CD4-positive, CD25-positive, alpha-beta regulatory T cell (primary cell): ENCODE results near the gene RTCA. TPM values are rescaled to one million over a fixed set of nuclear protein-coding genes. Genes with fewer than 3 reads are reported as not detected.
"Not testable (repeated sequence)": the region's sequence is repeated elsewhere in the genome, so short reads cannot be mapped to it uniquely, and the experiment has no call there.

ENCODE experiments used
- ATAC-seq, 2 donors: fragments of 150-1000 bp; cut with Tn5 transposase; one replicate each; pipeline ENCODE4 v1.10.0; 2021; ENCODE audit warnings: low read depth in 2 of 2, moderate number of reproducible peaks in 2 of 2, moderate library complexity in 1 of 2
- DNase-seq, 3 donors: peaks; one replicate each; pipeline versions ENCODE4 v3.0.0 to v3.0.0-alpha.2; 2012 to 2022; ENCODE audit warnings: mixed read lengths in 1 of 3
- H3K27ac ChIP-seq: one replicate; pipeline ENCODE4 v1.7.0; 2013; ENCODE audit warnings: mild to moderate bottlenecking, low read length; ENCODE audit not compliant: insufficient read depth, poor library complexity, severe bottlenecking
- H3K27me3 ChIP-seq: one replicate; pipeline ENCODE4 v1.7.0; 2013; ENCODE audit warnings: low read length; ENCODE audit not compliant: control insufficient read depth, insufficient read depth
- H3K36me3 ChIP-seq: one replicate; pipeline ENCODE4 v1.7.0; 2013; ENCODE audit warnings: mild to moderate bottlenecking, low read length, moderate library complexity; ENCODE audit not compliant: control insufficient read depth, insufficient read depth
- H3K4me1 ChIP-seq: 2 replicates; pipeline ENCODE4 v1.7.0; 2013; ENCODE audit warnings: mild to moderate bottlenecking, low read length; ENCODE audit not compliant: insufficient read depth, control insufficient read depth, poor library complexity, severe bottlenecking
- H3K4me3 ChIP-seq: one replicate; pipeline ENCODE4 v1.7.0; 2013; ENCODE audit warnings: low read depth, mild to moderate bottlenecking, low read length, moderate library complexity
- H3K9me3 ChIP-seq, 2 experiments: 1 replicate in 1 of 2; 2 replicates in 1 of 2; pipeline ENCODE4 v1.7.0; 2013; ENCODE audit warnings: low read length in 2 of 2, mild to moderate bottlenecking in 1 of 2, moderate library complexity in 1 of 2; ENCODE audit not compliant: control insufficient read depth in 2 of 2
- H3K27ac Mint-ChIP-seq, 3 donors: one replicate each; pipeline ENCODE4 v1.8.0; 2020 to 2022; ENCODE audit warnings: mild to moderate bottlenecking in 3 of 3, mixed read lengths in 3 of 3, moderate library complexity in 2 of 3
- H3K27me3 Mint-ChIP-seq: one replicate; pipeline ENCODE4 v1.8.0; 2022; ENCODE audit warnings: mild to moderate bottlenecking, mixed read lengths
- H3K36me3 Mint-ChIP-seq: one replicate; pipeline ENCODE4 v1.8.0; 2020; ENCODE audit warnings: mixed read lengths
- H3K4me1 Mint-ChIP-seq, 4 donors: one replicate each; pipeline ENCODE4 v1.8.0; 2020 to 2022; ENCODE audit warnings: mixed read lengths in 4 of 4, mild to moderate bottlenecking in 1 of 4
- H3K4me3 Mint-ChIP-seq, 4 donors: one replicate each; pipeline ENCODE4 v1.8.0; 2020 to 2022; ENCODE audit warnings: mild to moderate bottlenecking in 4 of 4, mixed read lengths in 4 of 4, moderate library complexity in 3 of 4
- H3K9me3 Mint-ChIP-seq, 7 donors: one replicate each; pipeline ENCODE4 v1.8.0; 2020 to 2022; ENCODE audit warnings: mixed read lengths in 7 of 7, mild to moderate bottlenecking in 3 of 7, moderate library complexity in 2 of 7
- polyA plus RNA-seq, 4 donors: library from polyadenylated mRNA; unstranded; fragments of 300-500 nt; fragmentation: Illumina TruSeq; gene quantifications; one replicate each; pipeline ENCODE4 v1.2.3, GENCODE V29; 2021
- total RNA-seq: library from RNA; stranded (reverse); gene quantifications from one replicate; pipeline ENCODE4 v1.2.3, GENCODE V29; 2022

The RTCA gene
- total and polyA plus RNA-seq, 5 donors from 2014 or later: 25.9 to 49.9 (median 32.2) TPM

DNA sequence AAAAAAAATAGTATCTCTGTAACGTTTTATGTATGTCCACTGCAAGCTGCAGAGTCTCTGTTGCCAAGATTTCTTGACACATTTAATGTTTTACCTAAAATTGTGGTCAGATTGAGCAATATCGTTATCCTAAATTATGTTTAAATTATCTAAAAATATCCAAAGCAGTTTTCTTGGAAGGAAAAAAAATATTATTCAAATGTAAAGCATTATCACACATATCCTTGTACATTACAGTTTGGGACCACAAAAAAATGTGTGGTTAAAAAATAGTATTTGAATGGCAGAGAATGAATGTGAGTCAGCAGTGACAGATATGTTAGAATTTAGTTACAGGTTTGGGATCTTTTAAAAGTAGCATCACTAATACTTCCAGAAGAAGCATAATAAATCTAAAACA is 65.1 kb downstream of the RTCA start:
- H3K27ac Mint-ChIP-seq, H3K27me3 ChIP-seq, H3K27me3 Mint-ChIP-seq, H3K9me3 ChIP-seq, H3K4me3 ChIP-seq, ATAC-seq, H3K4me1 ChIP-seq, H3K4me3 Mint-ChIP-seq, H3K36me3 Mint-ChIP-seq, DNase-seq, H3K4me1 Mint-ChIP-seq, H3K27ac ChIP-seq, H3K9me3 Mint-ChIP-seq, H3K36me3 ChIP-seq: not testable (repeated sequence)

GRCh38 chr1:100332331-100332730 is 66.3 kb downstream of the RTCA start:
- ATAC-seq (no peak), DNase-seq (no peak)
- Histone ChIP-seq H3K4me3 (no peak overlapping the region), H3K36me3 (no peaks in the 10 kb centered on the region), H3K9me3 (no peaks in the 10 kb centered on the region), H3K27me3 (no peaks in the 10 kb centered on the region), H3K27ac (no peak overlapping the region), H3K4me1 (no peaks in the 10 kb centered on the region)
- peaks cover 0 to 6% (median 0%) of the 10 kb centered on the region in 7 donors for H3K9me3 Mint-ChIP-seq
- H3K4me1 Mint-ChIP-seq: peaks cover 0 to 7% (median 3%) of the 10 kb centered on the region in 4 donors
- no peak overlapping the region for H3K27ac Mint-ChIP-seq
- no peak overlapping the region for H3K4me3 Mint-ChIP-seq
- no peaks in the 10 kb centered on the region for H3K36me3 Mint-ChIP-seq
- H3K27me3 Mint-ChIP-seq: peaks cover 6% of the 10 kb centered on the region

- no peak for DNase-seq
- Histone ChIP-seq H3K27me3 (peaks cover 4% of the 10 kb centered on the region), H3K4me3 (no peak overlapping the region), H3K4me1 (no peaks in the 10 kb centered on the region), H3K36me3 (no peaks in the 10 kb centered on the region), H3K9me3 (no peaks in the 10 kb centered on the region), H3K27ac (no peak overlapping the region)
- Mint-ChIP-seq H3K27ac (no peak overlapping the region), H3K36me3 (no peaks in the 10 kb centered on the region), H3K27me3 (peaks cover 19% of the 10 kb centered on the region), H3K4me1 (peaks cover 0 to 7% (median 3%) of the 10 kb centered on the region in 4 donors), H3K4me3 (no peak overlapping the region), H3K9me3 (peaks cover 0 to 6% (median 1%) of the 10 kb centered on the region in 7 donors)
- no peak for ATAC-seq
These were observed 69.4 kb downstream of the RTCA start for GRCh38 chr1:100335436-100335835.

DNA sequence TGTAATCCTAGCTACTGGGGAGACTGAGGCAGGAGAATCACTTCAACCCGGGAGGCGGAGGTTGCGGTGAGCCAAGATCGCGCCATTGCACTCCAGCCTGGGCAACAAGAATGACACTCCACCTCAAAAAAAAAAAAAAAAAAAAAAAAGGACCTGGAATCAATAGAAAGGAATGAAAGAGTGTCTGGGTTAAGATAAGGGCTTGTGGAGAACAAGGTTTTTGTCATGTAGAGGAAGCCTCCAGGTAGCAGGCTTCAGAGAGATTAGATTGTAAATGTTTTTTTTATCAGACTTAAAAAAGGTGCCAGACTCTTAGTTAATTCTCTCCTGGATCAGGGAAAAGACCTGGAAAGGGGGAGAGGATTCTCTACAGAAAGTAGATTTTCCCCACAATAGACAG is 71.9 kb downstream of the RTCA start:
- H3K9me3 Mint-ChIP-seq, H3K27ac Mint-ChIP-seq, H3K9me3 ChIP-seq, H3K4me3 Mint-ChIP-seq, H3K27ac ChIP-seq, H3K27me3 ChIP-seq, H3K36me3 ChIP-seq, H3K4me1 Mint-ChIP-seq, H3K36me3 Mint-ChIP-seq, H3K4me1 ChIP-seq, H3K4me3 ChIP-seq, DNase-seq, ATAC-seq: not testable (repeated sequence)
- H3K27me3 Mint-ChIP-seq: peaks cover 23% of the 10 kb centered on the region

- not testable (repeated sequence) for H3K4me3 ChIP-seq, H3K27ac ChIP-seq, H3K36me3 ChIP-seq, H3K9me3 Mint-ChIP-seq, H3K27me3 ChIP-seq, H3K36me3 Mint-ChIP-seq, H3K27ac Mint-ChIP-seq, H3K9me3 ChIP-seq, DNase-seq, H3K4me1 ChIP-seq, ATAC-seq, H3K4me1 Mint-ChIP-seq, H3K4me3 Mint-ChIP-seq
- H3K27me3 Mint-ChIP-seq: peaks cover 23% of the 10 kb centered on the region
These were observed 73.7 kb downstream of the RTCA start for GRCh38 chr1:100339735-100340134.

DNA sequence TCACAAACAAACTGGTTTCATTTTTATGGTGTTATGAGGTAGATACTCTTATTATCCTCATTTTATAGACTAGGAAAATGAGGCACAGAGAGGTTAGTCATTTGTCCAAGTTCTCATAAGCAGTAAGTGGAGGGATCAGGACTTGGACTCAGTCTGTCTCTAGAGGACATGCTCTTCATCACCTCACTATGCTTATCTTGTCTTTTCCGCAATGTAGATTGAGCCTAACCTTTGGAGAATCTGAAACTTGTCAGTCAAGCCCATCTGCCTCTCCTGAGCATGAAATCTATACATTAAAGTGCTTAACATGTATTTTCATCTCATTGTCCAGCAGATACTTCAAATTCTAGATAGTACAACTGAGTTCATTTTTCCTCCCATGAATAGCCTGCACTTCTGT is 74.5 kb downstream of the RTCA start:
- Mint-ChIP-seq H3K27me3 (peaks cover 23% of the 10 kb centered on the region), H3K4me3 (no peak overlapping the region), H3K27ac (no peak overlapping the region), H3K9me3 (peaks cover 0 to 4% (median 0%) of the 10 kb centered on the region in 7 donors), H3K36me3 (no peaks in the 10 kb centered on the region), H3K4me1 (no peaks in the 10 kb centered on the region)
- Histone ChIP-seq H3K9me3 (no peaks in the 10 kb centered on the region), H3K27ac (no peak overlapping the region), H3K27me3 (peaks cover 4% of the 10 kb centered on the region), H3K4me3 (no peak overlapping the region), H3K4me1 (no peaks in the 10 kb centered on the region), H3K36me3 (no peaks in the 10 kb centered on the region)
- DNase-seq: no peak
- no peak for ATAC-seq

DNA sequence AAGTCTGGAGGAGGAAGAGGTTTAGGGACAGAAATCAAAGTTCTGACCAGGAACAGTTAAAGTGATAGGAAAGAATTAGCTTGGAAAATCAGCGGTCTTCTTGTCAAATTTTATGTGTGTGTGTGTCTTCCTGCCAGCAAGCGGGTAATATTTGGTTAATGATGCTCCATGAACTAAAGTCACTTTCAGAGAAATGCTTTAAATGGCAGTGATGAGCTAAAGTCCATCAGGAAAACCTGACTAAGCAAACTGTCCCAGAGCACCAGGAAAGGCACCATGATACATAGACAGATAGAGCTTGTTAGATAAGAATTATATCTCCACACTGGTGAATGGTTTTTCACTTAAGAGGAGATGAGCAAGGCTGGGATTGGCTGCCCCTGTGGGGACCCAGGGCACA is 76.3 kb downstream of the RTCA start:
- no peaks in the 10 kb centered on the region for H3K9me3 ChIP-seq
- no peak overlapping the region for H3K27ac Mint-ChIP-seq
- no peak for ATAC-seq
- peaks cover 0 to 4% (median 0%) of the 10 kb centered on the region in 7 donors for H3K9me3 Mint-ChIP-seq
- H3K4me1 Mint-ChIP-seq: peaks cover 0 to 4% (median 0%) of the 10 kb centered on the region in 4 donors
- H3K4me3 ChIP-seq: no peak overlapping the region
- no peaks in the 10 kb centered on the region for H3K36me3 Mint-ChIP-seq
- H3K27me3 Mint-ChIP-seq: peaks cover 18% of the 10 kb centered on the region
- H3K27ac ChIP-seq: no peak overlapping the region
- H3K4me3 Mint-ChIP-seq: no peak overlapping the region
- H3K27me3 ChIP-seq: peaks cover 4% of the 10 kb centered on the region
- H3K4me1 ChIP-seq: no peaks in the 10 kb centered on the region
- DNase-seq: no peak
- H3K36me3 ChIP-seq: no peaks in the 10 kb centered on the region
